ENCODE results near the gene FTCD. TPM values are rescaled to one million over a fixed set of nuclear protein-coding genes. Genes with fewer than 3 reads are reported as not detected.

The FTCD gene
- total RNA-seq, 4 donors from 2014 or later: not detected

DNA sequence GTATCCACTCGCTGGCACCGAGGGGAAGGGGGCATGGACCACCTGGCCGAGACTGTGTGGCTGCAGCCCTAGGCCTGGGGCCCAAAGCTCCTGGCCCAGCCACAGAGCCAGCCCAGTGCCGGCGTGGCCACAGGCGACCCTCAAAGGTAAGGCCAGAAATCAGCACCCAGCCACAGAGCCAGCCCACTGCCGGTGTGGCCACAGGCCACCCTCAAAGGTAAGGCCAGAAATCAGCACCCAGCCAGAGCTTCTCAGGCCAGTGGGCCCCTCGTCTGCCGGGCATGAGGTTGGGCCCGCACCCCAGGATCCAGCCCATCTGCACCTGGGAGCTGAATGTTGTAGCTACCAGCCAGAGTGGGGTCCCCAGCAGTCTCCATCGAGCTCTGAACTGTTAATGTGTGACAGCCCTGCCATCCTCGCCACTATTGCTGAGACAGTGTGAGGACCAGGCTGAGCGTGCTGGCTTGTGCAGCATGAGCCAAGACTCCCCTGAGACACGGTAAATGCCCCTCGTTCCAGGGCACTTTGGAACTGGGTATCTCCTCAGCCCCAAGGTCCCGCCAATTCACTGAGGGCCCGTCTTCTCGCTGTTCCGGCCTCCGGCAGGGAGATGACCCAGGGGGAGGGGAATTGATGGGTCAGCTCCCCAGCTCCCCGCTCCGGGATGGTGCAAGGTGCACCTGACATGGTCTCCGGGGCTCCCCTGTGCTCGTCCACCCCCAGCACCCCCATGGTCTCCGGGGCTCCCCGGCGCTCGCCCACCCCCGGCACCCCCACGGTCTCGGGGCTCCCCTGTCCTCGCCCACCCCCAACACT, 4.7 kb upstream of the FTCD start:
- Histone ChIP-seq H3K4me1 (peaks cover 11% of the 10 kb centered on the region), H3K9me3 (no peaks in the 10 kb centered on the region), H3K36me3 (no peaks in the 10 kb centered on the region), H3K27ac (no peak overlapping the region), H3K4me3 (no peak overlapping the region), H3K27me3 (peaks cover 22% of the 10 kb centered on the region)
- DNase-seq (ENCODE audit: low spot score in 2 of 2): peak; percentile 49 to 74
- WGBS: 95% methylated on average over 19 of the region's 32 CpGs
- TF ChIP-seq EP300 (IDR thresholded peaks at IDR 0.05) (no peak), POLR2A (IDR thresholded peaks at IDR 0.05) (no peak), POLR2AphosphoS5 (IDR thresholded peaks at IDR 0.05) (no peak)
- TF ChIP-seq, protein P1, sequence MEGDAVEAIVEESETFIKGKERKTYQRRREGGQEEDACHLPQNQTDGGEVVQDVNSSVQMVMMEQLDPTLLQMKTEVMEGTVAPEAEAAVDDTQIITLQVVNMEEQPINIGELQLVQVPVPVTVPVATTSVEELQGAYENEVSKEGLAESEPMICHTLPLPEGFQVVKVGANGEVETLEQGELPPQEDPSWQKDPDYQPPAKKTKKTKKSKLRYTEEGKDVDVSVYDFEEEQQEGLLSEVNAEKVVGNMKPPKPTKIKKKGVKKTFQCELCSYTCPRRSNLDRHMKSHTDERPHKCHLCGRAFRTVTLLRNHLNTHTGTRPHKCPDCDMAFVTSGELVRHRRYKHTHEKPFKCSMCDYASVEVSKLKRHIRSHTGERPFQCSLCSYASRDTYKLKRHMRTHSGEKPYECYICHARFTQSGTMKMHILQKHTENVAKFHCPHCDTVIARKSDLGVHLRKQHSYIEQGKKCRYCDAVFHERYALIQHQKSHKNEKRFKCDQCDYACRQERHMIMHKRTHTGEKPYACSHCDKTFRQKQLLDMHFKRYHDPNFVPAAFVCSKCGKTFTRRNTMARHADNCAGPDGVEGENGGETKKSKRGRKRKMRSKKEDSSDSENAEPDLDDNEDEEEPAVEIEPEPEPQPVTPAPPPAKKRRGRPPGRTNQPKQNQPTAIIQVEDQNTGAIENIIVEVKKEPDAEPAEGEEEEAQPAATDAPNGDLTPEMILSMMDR (IDR thresholded peaks at IDR 0.05): no peak

DNA sequence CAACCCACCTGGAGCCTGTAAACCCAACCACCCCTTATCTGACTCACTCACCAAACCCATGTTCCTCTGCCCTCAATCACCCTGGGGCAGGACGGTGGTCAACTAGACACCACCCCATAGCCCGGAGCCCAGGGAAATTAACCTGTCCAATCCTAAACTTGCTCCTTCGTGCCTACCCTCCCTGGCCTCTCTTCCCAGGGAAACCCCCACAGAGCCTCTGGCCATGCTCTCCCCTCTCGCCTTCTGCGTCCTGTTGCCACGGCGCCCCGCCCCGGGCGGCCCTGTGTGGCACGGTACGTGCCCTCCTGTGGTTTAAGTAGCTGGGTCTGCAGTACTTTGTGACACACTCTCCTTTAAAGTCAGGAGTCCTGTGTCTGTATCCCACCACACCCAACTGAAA, 4.0 kb upstream of the FTCD start:
- no peaks in the 10 kb centered on the region for H3K36me3 ChIP-seq
- no peak overlapping the region for H3K27ac ChIP-seq
- H3K27me3 ChIP-seq: peaks cover 22% of the 10 kb centered on the region
- DNase-seq (ENCODE audit: low spot score in 2 of 2): peak in 1 of 2 donors; percentile 59
- TF ChIP-seq, protein P1 (IDR thresholded peaks at IDR 0.05): no peak
- no peak for TF ChIP-seq POLR2A (IDR thresholded peaks at IDR 0.05)
- no peak for TF ChIP-seq POLR2AphosphoS5 (IDR thresholded peaks at IDR 0.05)
- no peak for TF ChIP-seq EP300 (IDR thresholded peaks at IDR 0.05)
- 89% methylated on average over 12 of the region's 12 CpGs for WGBS
- H3K4me1 ChIP-seq: peaks cover 11% of the 10 kb centered on the region
- no peak overlapping the region for H3K4me3 ChIP-seq
- H3K9me3 ChIP-seq: no peaks in the 10 kb centered on the region

DNA sequence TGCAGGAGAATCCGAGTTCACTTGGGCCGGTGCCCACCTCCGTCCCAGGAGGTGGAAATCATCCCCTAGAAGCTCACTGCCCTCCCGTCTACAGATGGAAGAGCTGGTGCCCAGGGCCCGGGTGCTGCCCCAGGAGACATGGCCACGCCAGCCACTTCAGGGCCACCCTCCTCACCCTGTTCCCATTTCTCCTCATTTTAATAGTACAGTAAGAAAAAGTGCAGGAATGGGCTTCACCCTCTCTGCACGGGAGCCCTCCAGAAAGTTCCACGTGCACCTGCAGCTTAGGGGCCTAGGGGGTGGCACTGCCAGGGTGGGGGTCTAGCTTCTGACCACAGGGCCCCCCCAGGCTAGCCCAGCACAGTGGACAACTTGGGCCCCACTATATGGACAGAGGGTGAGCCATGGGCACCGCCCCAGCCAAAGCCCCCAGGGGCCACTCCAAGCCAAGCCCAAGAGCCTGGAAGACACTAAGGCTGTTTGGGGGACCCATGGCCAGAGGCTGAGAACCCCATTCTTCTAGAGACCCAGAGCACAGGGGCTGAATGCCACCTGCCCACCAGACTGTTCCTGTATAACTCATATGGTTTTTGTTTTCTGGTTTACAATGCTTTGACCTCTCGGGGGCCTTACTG, 3.4 kb upstream of the FTCD start:
- no peak overlapping the region for H3K27ac ChIP-seq
- H3K4me3 ChIP-seq: no peak overlapping the region
- no peaks in the 10 kb centered on the region for H3K36me3 ChIP-seq
- peaks cover 17% of the 10 kb centered on the region for H3K27me3 ChIP-seq
- H3K9me3 ChIP-seq: no peaks in the 10 kb centered on the region
- no peak for TF ChIP-seq POLR2A (IDR thresholded peaks at IDR 0.05)
- TF ChIP-seq POLR2AphosphoS5 (IDR thresholded peaks at IDR 0.05): no peak
- TF ChIP-seq, protein P1 (IDR thresholded peaks at IDR 0.05): no peak
- TF ChIP-seq EP300 (IDR thresholded peaks at IDR 0.05): no peak
- H3K4me1 ChIP-seq: peaks cover 11% of the 10 kb centered on the region
- DNase-seq (ENCODE audit: low spot score in 2 of 2): peak; percentile 33 to 64
- 92% methylated on average over 5 of the region's 10 CpGs for WGBS

DNA sequence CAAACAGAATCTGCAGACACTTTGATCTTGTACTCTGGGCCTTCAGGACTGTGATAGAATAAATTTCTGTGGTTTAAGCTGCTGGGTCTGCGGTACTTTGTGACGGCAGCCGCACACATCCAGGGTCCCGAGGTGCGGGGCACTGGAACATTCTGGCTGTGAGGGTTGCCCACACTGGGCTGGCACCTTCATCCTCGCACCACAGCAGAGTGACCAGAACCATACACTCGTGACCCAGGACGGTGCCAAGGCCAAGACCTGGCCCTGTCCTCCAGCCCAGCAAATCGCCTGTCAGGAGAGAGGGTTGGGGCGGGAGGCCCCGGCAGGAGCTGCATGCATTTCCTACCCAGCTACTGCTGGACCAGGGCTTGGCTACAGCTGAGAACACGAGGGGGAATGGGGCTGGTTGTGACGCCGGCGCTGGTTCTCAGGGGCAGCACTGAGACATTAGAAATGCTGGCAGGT, 2.6 kb upstream of the FTCD start:
- 90% methylated on average over 10 of the region's 15 CpGs for WGBS
- Histone ChIP-seq H3K36me3 (no peaks in the 10 kb centered on the region), H3K4me3 (no peak overlapping the region), H3K27me3 (peaks cover 17% of the 10 kb centered on the region), H3K9me3 (no peaks in the 10 kb centered on the region), H3K27ac (no peak overlapping the region), H3K4me1 (peaks cover 17% of the 10 kb centered on the region)
- TF ChIP-seq POLR2A (IDR thresholded peaks at IDR 0.05): no peak
- TF ChIP-seq POLR2AphosphoS5 (IDR thresholded peaks at IDR 0.05): no peak
- TF ChIP-seq, protein P1 (IDR thresholded peaks at IDR 0.05): no peak
- TF ChIP-seq EP300 (IDR thresholded peaks at IDR 0.05): no peak
- peak; percentile 39 to 70 for DNase-seq (ENCODE audit: low spot score in 2 of 2)

DNA sequence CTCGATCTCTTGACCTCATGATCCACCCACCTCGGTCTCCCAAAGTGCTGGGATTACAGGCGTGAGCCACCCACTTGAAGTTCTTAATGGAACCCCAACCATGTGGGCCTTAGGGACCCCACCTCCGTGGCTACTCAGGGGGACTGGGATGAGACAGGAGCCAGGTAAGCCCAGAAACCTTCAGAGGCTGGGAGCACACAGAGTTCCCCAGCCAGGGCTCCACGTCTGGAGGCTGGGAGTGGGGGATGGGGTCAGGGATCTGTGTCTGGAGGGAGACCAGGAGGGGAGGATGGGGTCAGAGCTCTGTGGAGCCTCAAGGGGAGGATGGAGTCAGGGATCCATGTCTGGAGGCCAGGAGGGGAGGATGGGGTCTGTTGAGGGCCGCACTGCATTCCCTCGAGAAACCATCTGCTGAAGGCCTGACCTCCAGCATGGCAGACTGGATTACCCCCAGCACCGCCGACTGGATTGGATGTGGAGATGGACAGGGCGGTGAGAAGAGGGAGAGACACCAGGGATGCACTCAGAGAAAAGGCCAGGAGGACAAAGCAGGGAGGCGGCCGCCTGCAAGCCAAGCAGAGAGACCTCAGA, 2.1 kb upstream of the FTCD start:
- H3K27ac ChIP-seq: no peak overlapping the region
- DNase-seq (ENCODE audit: low spot score in 2 of 2): peak; percentile 44 to 65
- peaks cover 18% of the 10 kb centered on the region for H3K4me1 ChIP-seq
- 90% methylated on average over 12 of the region's 12 CpGs for WGBS
- H3K4me3 ChIP-seq: no peak overlapping the region
- TF ChIP-seq EP300 (IDR thresholded peaks at IDR 0.05) (no peak), POLR2AphosphoS5 (IDR thresholded peaks at IDR 0.05) (no peak)
- TF ChIP-seq, protein P1 (IDR thresholded peaks at IDR 0.05): no peak
- H3K9me3 ChIP-seq: no peaks in the 10 kb centered on the region
- peaks cover 14% of the 10 kb centered on the region for H3K27me3 ChIP-seq
- no peaks in the 10 kb centered on the region for H3K36me3 ChIP-seq

Data from suprapubic skin (tissue), 4 donors.